ENCODE measurements around the gene NRXN3. TPM values are rescaled to one million over a fixed set of nuclear protein-coding genes. Genes with fewer than 3 reads are reported as not detected.

The NRXN3 gene
- total RNA-seq, 1 experiment from 2014 or later: 1.1 TPM

DNA sequence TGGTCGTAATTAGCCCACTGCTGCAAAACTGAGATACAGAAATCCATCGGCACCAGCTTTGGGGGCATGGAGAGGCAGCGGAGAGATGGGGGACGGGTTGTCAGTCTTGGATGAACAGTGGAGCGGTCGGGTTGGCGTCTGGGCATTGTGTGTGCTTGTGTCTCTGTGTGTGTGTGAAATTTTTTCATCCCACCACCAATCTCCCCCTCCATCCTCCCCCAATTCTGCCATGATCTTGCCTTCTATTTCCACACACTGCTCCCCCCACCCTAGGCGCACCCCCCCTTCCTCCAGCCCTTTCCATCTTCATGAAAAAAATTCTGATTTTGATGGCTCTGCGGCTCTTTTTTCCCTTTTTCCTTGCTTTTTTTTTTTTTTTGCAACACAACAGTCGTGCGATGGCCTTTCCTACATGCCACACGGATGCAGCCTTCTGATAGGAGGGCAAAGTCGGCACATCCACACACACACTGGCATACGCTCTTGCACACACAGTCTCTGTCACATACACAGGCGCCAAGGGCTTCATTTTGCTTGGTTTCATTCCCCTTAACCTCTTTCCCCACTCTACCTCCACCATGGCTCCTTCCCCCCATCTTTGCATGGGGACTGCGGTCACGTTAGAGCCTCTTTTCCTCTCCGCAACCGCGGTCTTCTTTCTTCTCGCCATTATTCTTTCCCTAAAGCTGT is 3.3 kb downstream of the NRXN3 start:
- DNase-seq (ENCODE audit: low read depth): no peak

DNA sequence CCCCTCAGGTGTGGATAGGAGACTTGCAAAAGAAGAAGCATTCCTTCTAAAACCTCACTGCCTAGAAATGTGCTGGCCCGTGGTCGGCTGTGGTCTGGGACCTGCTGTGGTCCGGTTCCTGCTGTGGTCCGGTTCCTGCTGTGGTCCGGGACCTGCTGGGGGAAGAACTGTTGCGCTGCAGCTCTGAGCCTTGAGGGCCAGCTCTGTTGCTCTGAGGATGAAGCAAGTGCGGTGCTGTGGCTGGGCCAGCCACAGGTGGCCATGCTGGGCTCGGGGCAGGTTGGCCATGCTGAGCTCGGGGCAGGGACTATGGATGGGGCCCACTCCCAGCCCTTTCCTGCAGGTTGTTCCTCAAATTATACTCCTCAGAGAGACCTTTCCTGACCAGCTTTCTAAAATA is 5.2 kb downstream of the NRXN3 start:
- no peak for DNase-seq (ENCODE audit: low read depth)

DNA sequence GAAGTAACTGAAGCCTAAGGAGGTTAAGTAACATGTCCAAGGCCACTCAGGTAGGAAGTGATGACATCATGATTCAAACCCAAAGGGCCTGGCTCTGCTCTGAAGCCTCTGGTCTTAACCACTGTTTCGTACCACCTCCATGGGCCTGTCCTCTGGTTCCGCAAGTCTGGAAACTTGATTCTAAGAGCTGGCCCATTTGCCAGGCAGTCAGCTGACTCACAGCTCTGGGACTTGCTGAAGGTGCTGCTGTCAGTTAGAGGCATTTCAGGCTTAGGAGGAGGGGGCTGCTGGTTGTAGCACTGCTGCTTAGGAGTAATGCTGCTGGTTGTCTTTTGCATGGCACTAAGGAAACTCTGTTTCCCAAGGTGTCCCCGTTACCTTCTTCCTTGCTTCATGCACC is 7.9 kb downstream of the NRXN3 start:
- no peak for DNase-seq (ENCODE audit: low read depth)

DNA sequence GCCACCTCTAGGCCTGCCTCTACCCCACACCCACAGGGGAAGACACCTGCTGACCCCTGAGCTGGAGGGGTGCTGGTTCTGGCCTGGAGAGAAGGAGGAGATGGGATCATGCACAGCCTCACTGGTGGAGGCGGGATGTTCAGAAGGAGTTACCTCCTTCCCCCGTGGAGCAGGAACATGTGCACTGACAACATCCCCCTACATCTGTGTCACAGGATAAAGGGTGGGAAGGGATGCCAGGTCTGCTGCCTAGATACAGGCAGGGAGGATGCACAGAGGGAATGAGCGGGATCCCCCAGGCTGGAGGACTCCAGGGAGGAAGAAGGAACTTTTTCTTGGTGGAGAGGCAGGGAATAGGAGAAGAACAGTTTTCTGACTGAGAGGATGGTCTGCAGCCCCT is 8.8 kb downstream of the NRXN3 start:
- DNase-seq (ENCODE audit: low read depth): no peak

DNA sequence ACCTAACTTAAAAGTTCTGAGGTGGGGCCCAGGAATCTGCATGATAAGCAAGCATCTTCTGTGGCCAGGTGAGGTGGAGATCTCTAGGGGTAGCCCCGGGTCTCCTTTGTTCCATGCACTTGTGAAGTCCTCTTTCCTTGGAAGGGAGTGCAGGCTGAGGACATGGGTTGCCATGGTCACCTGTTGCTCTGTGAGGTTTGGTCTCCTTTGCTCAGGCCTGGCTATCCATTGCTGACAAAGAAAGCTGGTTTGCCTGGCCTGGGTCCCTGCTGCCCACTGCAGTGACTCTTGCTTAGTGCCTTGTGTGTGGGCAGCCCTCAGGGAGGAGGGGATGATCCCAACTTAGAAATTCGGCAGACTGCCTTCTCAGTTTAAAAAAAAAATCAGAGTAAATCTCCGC is 11.1 kb downstream of the NRXN3 start:
- no peak for DNase-seq (ENCODE audit: low read depth)

DNA sequence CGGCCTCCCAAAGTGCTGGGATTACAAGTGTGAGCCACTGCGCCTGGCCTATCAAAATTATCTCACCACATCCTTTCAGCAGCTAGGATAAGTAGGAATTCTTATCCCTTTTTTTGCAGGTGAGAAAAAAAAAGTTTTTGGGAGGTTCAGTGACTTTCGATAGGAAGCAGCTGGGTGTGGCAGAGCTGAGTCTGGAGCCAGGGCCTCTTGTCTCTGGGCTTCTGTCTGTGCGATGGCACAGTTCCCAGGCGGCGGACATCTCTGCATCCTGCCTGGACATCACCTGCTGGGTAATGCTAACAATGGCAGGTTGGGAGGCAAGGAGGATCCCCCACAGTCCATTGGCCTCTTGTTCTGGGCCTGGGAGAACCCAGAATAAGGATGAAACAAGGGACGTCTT is 12.5 kb downstream of the NRXN3 start:
- no peak for DNase-seq (ENCODE audit: low read depth)

DNA sequence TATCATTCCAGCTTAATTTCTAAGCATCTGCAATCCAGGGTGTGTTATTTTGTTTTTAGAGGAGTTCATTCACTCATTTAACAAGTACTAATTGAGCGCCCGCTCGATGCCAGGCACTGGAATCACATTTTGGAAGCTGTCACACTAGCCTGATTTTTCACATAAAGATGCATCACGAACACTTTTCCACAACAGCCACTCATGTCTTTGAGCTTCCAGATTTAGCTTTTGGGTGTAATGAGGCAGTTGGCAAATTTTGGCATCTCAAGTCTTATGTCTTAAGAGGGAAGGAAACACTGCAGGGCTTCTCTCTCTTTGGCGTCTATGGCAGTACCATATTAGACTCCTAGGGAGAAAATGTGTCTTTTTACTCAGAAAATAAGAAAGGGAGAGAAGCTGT is 14.0 kb downstream of the NRXN3 start:
- no peak for DNase-seq (ENCODE audit: low read depth)

DNA sequence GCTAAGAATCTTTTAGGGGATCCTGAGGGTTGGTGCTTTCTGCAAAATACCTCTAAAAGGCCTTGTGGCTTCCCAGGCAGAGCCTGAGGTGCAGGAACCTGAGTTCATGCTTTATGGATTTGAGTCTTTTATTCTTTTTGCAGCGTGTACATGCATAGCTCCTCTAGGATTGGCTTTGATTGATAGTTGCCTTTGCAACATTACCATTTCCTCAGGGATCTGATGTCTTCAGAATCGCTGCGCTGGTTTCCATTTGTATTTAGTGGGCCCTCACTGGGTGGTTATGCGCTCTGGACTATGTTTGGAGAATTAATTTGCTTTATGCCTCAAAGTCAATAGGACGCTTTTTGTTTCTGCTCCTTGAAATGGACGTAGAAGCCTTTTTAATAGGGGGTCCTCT is 16.1 kb downstream of the NRXN3 start:
- DNase-seq (ENCODE audit: low read depth): no peak

DNA sequence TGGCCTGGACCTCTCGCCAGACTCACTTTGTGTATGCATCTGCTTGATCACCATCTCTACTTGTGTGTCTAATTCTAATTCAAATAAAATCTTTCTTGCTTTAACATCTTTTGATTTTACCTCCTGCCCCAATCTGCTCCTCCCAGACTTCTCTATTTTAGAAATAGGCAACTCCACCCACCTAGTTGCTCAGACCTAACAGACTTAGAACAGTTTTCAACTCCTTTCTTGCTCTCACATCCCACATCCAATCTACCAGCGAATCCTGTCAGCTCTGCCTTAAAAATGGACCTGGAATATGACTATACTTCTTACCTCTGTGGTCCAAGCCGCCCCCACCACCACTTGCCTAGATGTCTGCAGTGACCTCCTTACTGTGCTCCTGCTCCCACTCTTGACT is 18.7 kb downstream of the NRXN3 start:
- no peak for DNase-seq (ENCODE audit: low read depth)

DNA sequence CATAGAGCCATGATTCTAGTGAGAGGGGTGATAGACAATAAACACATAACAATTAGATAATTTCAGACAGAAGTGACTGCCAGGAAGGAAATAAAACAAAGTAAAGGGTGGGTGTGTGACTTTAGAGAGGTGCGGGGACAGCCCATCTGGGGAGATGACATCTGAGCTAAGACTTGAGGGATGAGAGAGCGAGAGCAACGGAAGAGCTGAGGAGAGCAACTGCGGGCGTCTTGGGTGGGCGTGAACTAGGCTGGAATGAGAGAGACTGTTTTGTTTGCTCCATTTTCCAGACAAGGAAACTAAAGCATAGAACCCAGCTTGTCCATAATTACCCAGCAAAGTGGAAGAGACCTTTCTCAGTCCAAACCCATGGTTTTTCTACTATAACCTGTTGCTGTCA is 25.3 kb downstream of the NRXN3 start:
- DNase-seq (ENCODE audit: low read depth): no peak

DNA sequence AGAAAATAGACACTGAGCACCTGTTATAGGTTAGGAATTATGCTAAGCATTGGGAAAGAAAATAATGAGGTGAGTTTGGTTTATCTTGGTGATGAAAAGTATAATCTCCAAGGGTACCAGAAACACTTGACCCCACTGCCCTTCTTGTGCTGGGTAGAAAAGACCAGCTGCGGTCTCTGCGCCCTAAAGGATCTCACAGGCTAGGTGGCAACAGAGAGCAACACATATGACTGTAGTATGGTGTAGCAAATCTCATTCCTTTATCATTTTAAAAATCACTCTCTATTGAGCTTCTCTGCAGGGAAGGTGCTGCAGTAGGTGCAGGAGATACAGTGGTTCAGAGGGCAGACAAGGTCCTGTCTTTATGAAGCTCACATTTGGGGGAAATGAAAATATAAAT is 26.1 kb downstream of the NRXN3 start:
- DNase-seq (ENCODE audit: low read depth): no peak

DNA sequence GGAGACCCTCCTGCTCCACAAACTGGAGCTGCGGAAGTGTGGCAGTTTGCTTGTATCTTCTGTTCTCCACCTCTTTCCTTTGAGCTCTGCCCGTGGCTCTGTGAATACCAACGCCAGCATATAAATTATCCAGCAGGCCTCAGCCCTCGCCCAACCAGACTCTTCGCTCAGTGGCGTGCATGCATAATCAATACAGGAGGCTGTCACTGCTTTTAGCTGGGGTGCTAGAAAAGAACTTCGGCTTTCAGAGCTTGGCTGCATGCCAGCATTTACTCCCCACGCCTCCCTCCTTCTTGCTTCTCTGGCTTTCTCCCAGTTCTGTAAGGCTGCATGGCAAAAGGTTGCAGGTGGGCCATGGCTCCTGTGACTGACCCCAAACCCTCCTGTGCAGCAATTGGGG is 26.9 kb downstream of the NRXN3 start:
- no peak for DNase-seq (ENCODE audit: low read depth)

DNA sequence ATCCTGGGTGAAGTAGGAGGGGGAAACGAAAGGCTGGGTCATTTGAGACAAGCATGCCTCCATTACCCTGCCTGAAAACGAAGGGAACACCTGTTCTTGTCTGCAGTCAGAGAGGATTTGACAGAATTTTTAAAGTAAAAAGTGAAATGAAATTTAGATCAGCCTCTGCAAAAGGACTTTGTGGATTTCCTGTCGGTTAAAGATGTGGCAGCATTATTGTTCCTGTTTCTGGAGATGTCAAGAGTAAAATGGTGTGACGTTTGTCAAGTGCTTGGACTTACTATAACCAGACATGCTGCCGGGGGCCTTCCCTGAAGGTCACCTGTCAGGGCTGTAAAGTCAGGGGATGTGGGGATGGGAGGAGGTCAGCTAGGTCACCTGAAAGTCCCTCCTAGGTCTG is 32.0 kb downstream of the NRXN3 start:
- no peak for DNase-seq (ENCODE audit: low read depth)

DNA sequence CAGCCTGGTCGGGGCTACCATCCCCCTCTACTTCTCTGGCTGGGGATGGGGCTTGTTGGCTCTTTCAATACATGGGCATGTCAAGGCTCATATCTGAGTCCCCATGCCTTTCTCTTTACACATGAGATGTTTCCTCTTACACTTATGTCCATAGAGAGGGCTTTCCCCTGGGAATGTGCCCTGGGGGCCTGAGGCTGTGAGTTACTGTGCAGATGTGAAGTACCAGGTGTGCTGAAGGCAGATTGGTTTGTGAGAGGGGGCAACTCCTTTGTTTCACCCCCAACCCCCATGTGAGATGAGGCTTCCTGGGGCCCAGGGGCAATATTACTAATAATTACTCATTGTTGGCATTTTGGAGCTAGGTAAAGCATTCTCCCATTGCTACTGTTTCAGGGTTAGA is 32.8 kb downstream of the NRXN3 start:
- no peak for DNase-seq (ENCODE audit: low read depth)

DNA sequence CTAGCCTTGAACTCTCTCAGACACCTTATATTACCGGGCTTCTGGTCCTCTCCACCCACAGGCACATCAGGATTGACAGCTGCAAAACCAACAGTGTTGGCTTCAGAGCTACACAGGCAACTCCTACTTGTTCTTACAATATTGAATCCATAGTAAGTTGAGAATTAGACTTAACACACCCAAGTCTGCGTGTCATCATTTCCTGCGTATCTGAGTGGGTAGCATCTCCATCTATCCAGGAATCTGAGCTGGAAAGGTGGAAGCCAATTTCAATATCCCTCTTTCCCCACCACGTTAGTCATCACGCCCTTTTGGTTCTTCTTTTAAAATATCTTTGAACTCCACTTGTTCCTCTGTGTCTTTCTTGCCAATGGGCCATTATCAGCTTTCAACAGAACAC is 37.2 kb downstream of the NRXN3 start:
- DNase-seq (ENCODE audit: low read depth): no peak

DNA sequence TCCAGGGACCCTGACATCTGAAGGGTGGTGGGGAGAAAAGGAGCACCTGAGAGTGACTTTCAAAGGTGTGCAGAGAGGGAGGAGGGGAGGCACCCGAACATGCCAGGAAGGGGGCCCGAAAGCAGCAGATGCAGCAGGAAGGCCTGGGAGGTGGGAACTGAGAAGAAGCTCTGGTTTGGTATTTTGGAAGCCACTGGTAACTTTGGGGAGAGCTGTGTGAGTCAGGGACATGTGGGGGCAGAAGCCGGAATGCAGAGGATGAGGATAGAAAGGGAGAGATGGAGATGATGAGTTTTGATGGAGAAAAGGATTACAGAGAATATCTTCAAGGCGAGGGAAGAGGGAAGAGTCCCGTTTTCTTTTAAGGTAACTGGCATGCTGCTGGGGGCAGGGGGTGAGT is 50.1 kb downstream of the NRXN3 start:
- DNase-seq (ENCODE audit: low read depth): no peak

DNA sequence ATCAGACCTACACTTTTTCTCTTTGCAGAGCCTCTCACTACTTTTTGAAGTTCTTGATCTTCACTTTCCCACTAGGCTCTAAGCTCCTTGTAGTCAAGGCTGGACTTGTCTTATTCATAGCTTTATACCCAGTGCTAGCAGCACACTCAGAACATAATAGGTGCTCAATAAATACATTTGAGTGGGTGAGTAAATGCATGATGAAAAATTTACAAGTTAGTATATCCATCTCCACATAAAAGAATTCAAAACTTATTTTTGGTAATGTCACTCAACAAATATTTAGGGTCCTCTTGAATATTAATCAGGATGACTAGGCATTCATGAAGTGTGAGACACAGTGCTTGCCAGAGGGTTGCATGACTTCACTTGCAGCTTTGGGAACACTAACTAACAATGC is 52.6 kb downstream of the NRXN3 start:
- DNase-seq (ENCODE audit: low read depth): no peak

DNA sequence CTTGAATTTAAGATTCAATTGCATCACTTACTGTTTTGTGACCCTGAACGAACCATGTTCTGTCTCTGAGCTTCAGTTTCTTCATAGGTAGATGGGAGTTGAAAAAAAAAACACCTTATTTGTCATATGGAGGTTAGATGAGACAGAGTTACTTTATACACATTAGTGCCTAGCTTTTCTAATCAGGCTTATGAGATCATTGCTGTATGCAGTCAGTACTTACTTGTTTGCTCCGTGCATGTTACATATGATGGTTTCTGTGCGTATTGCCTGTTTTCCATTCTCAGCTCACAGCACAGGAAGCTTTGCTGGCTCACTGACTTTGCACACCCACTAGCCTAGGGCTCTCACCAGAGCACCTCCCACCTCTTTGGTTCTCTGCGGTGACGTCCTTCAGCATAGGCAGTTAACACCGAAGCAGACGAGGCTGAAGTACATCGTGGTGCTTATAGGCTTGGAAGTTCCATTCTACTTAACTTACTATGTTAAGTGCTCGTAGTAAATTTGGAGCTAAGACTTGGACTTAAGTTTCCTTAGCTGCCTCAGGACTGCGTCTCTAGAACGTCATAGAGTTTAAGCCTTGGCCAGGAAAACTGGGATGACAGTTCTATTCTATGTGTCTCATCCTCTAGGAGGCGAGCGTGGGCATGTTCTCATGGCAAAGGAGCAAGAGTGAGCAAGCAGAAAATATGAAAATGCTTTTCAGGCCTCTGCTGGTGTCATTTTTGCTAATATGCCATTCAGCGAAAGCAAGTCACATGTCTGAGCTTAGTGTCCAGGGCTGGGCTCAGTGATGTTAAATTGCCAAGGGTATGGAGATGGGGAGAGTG is 57.3 kb downstream of the NRXN3 start:
- no peak for DNase-seq (ENCODE audit: low read depth)

DNA sequence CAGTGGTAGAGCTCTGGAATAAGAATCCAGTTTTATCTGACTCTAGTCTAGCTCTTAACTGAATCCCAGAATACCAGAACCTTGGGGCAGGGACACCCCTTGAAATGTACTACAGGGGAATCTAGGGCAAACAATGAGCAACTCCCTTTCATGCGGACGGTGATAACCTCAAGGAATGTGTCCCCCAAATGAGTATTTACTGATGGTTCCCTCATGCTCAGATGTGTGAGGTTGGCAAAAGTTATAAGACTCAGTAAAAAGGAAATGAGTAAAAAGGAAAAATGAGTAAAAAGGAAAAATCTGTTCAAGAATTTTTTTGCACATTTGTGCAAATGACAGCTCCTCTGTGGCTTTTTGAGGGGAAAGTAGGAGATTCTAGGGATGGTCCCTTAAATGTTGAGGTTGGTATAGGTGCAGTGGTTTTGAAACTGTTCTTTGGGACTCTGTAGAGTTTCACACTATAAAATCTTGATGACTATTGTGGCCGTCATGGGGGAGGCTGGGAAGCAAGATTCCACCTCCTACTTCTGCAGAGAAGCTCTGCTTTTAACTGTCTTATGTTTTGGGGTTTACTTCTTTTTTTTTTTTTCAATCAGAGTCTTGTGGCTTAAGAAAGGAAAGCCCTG is 58.6 kb downstream of the NRXN3 start:
- DNase-seq (ENCODE audit: low read depth): no peak

DNA sequence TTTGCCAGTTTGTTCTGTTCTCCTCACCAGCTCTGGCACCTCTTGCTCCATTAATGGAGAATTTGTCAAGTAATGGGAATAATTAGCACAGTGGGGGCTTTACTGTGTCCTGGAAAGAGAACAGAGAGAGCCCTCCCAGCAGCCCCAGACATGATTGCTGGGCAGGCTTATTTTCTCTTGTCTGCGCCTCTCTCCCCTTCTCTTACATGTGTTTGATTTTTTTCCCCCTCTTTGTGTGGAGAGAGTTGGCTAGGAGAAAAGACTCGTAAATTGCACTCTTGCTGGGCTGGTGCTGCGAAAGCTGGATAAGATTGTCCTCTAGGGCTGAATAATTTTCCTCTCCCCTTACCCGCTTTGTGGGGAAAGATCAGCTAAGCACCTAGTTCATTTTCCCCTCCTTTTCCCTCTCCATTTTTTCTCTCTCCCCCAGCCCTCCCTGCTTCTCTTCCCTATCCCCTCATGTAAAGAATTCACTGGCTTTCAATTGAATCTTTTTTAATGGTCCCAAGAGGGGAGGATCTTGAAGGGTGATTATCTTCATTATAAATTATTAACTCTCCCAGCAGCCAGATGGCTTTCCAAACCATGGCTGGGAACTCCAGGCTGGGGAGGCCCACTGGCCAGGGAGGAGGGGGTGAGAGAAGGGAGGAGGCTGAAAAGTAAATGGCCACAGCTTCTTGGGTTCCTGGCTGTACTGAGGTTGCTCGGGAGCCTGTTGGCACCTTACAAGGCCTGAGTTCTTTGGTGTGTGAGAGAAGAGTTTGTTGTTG is 62.2 kb downstream of the NRXN3 start:
- no peak for DNase-seq (ENCODE audit: low read depth)

DNA sequence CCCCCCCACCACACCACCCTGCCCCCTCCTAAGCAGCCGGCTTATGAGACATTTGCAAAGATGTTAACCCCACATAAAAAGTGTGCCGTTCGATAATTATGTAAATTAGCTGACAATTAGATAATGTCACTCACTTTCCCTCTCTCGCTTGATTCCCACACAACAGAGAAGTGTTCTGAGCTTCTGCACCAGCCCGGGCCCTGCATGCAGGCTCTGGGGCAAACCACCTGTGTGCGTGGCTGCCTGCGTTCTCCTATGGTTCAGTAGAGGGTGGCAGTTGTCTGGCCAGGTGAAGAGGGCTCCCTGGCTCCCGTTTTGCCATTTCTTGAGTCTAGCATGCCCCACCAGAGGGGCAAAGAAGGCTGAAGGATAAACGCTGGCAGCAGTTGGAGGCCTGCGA is 68.0 kb downstream of the NRXN3 start:
- no peak for DNase-seq (ENCODE audit: low read depth)

DNA sequence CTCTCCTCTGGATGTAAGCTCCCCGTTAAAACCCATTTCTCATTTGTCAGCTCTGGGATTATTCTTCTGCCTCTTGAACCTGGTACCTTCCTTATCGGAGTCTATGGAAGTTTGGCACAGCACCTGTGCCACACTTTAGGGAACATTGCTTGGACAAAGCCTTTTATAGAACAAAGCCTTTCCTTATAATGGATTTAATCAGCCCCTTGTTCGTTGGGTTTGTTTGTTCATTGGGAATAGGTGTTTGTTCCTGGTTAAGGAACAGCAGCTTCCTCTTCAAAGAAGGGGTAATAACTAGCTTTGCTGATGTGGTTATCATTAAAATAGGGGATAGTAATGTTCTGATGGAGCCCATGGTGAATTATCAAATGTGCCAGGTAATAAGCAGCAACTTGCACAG is 70.4 kb downstream of the NRXN3 start:
- no peak for DNase-seq (ENCODE audit: low read depth)

Measured in M059J (cell line).